Activated T-helper 1 cell treated with anti-CD3 and anti-CD28 coated beads, Interleukin-2, amount 50 U/mL, for 16 hours (primary cell): ENCODE data around the gene XRCC5.

Source experiments
- DNase-seq, 2 donors: peaks; one replicate each; pipeline ENCODE4 v3.0.0-alpha.2; 2020; ENCODE audit warnings: low read depth in 1 of 2, low spot score in 1 of 2

The XRCC5 gene

DNA sequence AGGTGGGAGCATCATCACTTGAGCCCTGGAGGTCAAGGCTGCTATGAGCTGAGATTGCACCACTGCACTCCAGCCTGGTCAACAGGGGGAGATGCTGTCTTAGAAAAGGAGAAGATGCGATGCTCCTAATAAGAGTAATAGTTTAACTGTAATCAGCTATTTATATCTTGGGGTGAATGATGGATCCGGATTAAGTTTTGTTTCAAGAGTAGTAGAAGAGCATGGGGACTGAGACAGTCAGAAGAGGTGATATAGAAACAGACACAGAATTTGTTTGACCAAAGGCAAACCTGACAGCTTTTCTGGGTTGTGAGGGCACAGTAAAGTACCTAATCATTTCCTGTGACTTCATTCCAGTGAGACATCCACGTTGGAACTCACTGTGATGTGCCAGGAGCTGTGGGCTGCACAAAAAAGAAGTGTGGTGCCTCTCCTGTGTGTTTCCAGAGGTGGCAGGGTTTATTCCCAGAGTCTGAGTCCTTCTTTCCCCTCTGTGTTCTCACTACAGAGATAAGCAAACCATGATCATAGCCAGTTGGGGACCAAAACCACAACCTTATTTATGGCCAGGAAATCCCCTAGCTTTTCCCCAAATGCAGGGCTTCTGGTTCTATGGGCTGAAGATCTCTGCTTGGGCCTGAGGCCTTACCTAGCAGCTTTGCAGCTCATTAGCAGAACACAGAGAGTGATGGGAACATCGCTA, 113.7 kb downstream of the XRCC5 start:
- no peak for DNase-seq

- no peak for DNase-seq
Observed at GRCh38 chr2:216224388-216224787, 115.2 kb downstream of the XRCC5 start.

DNA sequence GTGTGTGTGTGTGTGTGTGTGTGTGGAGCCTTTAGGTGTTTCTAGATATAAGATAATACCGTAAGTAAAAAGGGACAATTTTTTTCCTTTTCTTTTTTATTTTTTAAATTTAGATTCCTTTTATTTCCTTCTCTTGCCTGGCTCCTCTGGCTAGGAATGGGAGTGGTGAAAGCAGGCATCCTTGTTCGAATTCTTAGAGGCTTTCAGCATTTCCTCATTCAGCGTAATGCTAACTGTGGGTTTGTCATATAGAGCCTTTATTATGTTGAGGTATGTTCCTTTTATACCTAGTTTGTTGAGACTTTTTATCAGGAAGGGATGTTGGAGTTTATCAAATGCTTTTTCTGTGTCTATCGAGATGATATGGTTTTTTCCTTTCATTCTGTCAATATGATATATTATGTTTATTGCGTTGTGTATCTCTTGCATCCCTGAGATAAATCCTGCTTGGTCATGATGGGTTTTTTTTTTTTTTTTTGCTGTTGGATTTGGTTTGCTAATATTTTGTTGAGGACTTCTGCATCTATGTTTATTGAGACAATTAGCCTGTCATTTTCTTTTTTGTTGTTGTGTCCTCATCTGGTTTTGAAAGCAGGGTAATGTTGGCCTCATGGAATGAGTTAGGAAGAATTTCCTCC, 120.2 kb downstream of the XRCC5 start:
- DNase-seq = no peak

- DNase-seq = no peak
Observed at GRCh38 chr2:216231867-216232266, 122.7 kb downstream of the XRCC5 start.

DNA sequence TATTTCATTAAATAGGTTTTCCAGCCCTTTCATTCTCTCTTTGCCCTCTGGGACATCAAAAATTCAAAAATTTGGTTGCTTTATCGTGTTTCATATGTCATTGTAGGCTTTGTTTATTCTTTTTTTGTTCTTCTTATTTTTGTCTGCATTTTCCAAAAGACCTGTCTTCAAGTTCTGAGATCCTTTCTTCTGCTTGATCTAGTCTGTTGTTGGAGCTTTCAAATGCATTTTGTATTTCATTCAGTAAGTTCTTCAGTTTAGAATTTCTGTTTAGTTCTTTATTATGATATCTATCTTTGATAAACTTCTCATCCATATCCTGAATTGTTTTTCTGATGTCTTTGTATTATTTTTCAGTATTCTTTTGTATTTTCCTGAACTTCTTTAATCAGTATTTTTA, 123.6 kb downstream of the XRCC5 start:
- no peak for DNase-seq

GRCh38 chr2:216233281-216233995, 124.3 kb downstream of the XRCC5 start:
- no peak for DNase-seq

DNA sequence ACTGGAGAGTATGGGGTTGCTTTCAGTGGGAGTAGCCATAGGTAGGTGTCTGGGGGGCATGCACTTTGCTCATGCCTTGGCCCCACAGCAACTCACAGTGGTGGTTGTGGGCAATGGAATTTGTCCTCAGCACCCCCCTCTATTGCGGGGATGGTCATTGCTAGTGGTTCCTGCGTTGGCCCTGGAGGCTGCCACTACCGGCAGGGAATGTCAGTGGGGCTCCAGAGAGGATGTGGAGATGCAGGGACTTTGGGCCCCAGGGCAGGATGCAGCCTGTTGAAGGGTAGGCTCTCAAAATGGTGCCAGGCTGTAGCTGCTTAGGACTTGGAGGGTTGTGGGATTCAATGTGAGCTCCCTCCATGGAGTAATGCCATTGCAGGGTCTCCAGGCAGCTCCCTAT, 125.0 kb downstream of the XRCC5 start:
- DNase-seq = no peak

DNA sequence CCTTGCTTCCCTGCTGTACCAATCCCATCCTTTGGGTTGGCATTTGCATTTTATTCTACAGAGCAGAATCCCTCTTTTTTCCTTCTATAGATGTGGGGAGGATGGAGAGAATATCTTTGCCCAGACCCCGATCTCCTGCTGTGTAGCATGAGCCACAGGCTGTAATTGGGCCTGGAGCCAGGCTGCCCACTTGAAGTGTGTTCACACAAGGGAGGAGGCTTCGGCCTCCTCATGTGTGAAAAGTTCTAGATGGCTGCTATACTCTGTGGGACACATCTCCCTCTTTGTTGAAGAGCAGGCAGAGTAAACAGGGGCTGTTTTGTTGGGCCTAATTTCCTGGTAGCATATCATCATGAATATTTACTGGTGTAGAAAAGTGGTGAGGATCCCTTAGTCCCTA, 126.3 kb downstream of the XRCC5 start:
- no peak for DNase-seq

GRCh38 chr2:216235896-216236295, 126.7 kb downstream of the XRCC5 start:
- DNase-seq = no peak

DNA sequence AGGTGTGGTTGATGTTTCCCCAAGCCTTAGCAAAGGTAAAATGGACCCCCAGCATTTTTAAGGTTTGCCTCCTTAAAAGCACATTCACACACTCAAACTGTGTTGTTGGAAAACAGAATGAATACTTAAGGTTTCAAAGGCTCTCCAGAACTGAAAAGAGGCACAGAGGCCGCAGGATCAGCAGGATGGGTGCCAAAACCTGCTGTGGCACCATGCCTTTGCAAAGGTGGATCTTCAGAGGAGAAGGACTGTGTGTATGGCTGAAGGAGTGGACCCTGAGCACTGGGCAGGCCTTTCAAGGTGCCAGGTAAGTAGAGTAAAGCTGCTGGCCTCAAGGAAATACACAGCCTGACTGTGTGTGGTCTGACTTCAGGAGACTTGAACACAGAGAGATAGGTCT, 127.3 kb downstream of the XRCC5 start:
- no peak for DNase-seq

DNA sequence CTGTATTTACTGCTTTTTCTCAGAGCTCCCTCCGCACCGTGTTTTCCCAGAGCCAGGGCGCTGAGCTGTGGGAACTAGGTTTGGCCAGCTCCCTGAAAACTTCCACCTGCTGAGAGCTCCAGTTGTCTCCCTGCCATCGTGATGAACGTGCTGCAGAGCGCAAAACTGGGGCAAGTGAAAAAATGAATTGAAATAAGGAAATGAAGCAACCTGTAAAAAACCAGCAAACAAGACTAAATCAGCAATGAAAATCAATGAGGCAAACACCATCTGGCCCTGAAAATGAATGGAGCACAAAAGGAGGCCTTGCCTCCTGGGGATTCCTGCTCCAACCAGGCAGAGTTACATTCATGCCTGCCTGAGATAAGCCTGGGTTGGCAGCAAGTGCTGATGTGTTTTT, 133.2 kb downstream of the XRCC5 start:
- DNase-seq = no peak

DNA sequence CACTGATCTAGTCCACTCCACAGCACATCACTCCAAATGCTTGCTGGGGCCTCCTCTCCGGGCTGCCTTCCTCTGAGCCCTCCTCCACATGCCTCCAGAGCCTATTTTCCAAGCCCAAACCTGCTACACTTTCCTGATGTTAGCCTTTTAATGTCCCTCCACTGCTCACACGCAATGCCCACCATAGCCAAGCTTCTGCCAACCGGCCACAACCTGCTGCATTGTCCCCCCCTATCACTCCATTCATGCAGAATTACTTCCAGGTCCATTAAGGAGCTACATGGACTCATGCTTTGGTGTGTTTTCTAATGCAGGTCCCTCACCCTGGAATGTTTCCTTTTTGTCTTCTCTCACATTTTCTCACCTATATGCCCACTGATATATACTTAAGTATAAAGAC, 133.9 kb downstream of the XRCC5 start:
- DNase-seq = no peak

DNA sequence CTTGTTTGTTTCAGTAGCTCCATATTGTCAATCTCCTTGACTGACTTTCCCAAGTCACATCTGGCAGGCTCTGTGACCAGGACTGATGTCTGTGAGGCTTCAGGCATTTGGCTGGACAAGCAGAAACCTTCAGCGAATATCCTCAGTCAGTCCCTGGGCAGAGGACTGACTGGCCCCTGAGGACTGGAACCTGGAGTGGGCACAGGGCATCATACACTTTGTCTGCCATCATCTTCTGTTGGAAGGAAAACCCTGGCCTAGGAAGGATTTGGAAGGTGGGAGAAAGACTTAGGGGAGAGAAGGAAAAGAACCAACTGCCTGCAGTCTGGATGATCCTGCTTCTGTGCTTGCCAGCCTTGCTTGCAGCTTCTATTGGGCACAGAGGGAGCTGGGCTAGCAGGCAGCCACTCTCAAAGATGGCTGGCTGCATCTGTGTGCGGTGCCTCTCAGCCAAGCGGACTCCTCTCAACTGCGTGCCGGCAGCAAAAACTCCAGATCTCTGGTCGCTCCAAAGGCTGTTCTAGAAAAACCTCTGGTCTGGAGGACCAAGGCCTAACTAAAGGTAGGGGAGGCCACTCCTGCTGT, 136.3 kb downstream of the XRCC5 start:
- no peak for DNase-seq

GRCh38 chr2:216246766-216247165, 137.6 kb downstream of the XRCC5 start:
- no peak for DNase-seq
